ENCODE results near the gene FBXO27.
"Not testable (repeated sequence)": the region's sequence is repeated elsewhere in the genome, so short reads cannot be mapped to it uniquely, and the experiment has no call there.

Gene FBXO27

GRCh38 chr19:39007096-39007495, 25.3 kb downstream of the FBXO27 start:
- Histone ChIP-seq H3K79me2 (no peaks in the 10 kb centered on the region), H3K9ac (no peak overlapping the region), H3K9me3 (ENCODE audit: control insufficient read depth, low read length) (no peaks in the 10 kb centered on the region), H3K27ac (no peak overlapping the region), H3K27me3 (ENCODE audit: control insufficient read depth, insufficient read depth, low read length) (no peaks in the 10 kb centered on the region), H3K4me2 (ENCODE audit: low read length) (no peak overlapping the region), H3K4me3 (ENCODE audit: low read depth, low read length) (no peak overlapping the region), H3K4me1 (no peaks in the 10 kb centered on the region), H3K36me3 (ENCODE audit: control insufficient read depth, insufficient read depth, low read length) (no peaks in the 10 kb centered on the region), H2AFZ (no peak overlapping the region)
- no peak for TF ChIP-seq CTCF (IDR thresholded peaks at IDR 0.05)

- no peaks in the 10 kb centered on the region for H3K36me3 ChIP-seq (ENCODE audit: control insufficient read depth, insufficient read depth, low read length)
- no peaks in the 10 kb centered on the region for H3K79me2 ChIP-seq
- no peaks in the 10 kb centered on the region for H3K27me3 ChIP-seq (ENCODE audit: control insufficient read depth, insufficient read depth, low read length)
- no peaks in the 10 kb centered on the region for H3K4me1 ChIP-seq
- no peak overlapping the region for H2AFZ ChIP-seq
- no peaks in the 10 kb centered on the region for H3K9me3 ChIP-seq (ENCODE audit: control insufficient read depth, low read length)
- no peak overlapping the region for H3K9ac ChIP-seq
- no peak overlapping the region for H3K4me2 ChIP-seq (ENCODE audit: low read length)
- H3K4me3 ChIP-seq (ENCODE audit: low read depth, low read length), result no peak overlapping the region
- H3K27ac ChIP-seq, result no peak overlapping the region
- no peak for TF ChIP-seq CTCF (IDR thresholded peaks at IDR 0.05)
Observed at GRCh38 chr19:39004403-39004802, 27.9 kb downstream of the FBXO27 start.

- Histone ChIP-seq H3K9ac (no peak overlapping the region), H3K27ac (no peak overlapping the region)
- no peak for TF ChIP-seq CTCF (IDR thresholded peaks at IDR 0.05)
Observed at GRCh38 chr19:39003796-39004195, 28.6 kb downstream of the FBXO27 start.

GRCh38 chr19:39003188-39003587, 29.2 kb downstream of the FBXO27 start:
- no peak for TF ChIP-seq CTCF (IDR thresholded peaks at IDR 0.05)
- no peak overlapping the region for H3K9ac ChIP-seq
- no peaks in the 10 kb centered on the region for H3K9me3 ChIP-seq (ENCODE audit: control insufficient read depth, low read length)
- H3K27me3 ChIP-seq (ENCODE audit: control insufficient read depth, insufficient read depth, low read length), result no peaks in the 10 kb centered on the region
- no peak overlapping the region for H3K4me2 ChIP-seq (ENCODE audit: low read length)
- H2AFZ ChIP-seq, result no peak overlapping the region
- no peaks in the 10 kb centered on the region for H3K36me3 ChIP-seq (ENCODE audit: control insufficient read depth, insufficient read depth, low read length)
- no peaks in the 10 kb centered on the region for H3K79me2 ChIP-seq
- H3K27ac ChIP-seq, result no peak overlapping the region
- H3K4me1 ChIP-seq, result no peaks in the 10 kb centered on the region
- H3K4me3 ChIP-seq (ENCODE audit: low read depth, low read length), result no peak overlapping the region

More at GRCh38 chr19:39003796-39004195, 28.6 kb downstream of the FBXO27 start:
- Histone ChIP-seq H3K27me3 (ENCODE audit: control insufficient read depth, insufficient read depth, low read length) (no peaks in the 10 kb centered on the region), H3K4me1 (no peaks in the 10 kb centered on the region), H3K36me3 (ENCODE audit: control insufficient read depth, insufficient read depth, low read length) (no peaks in the 10 kb centered on the region), H3K4me3 (ENCODE audit: low read depth, low read length) (no peak overlapping the region), H3K9me3 (ENCODE audit: control insufficient read depth, low read length) (no peaks in the 10 kb centered on the region), H2AFZ (no peak overlapping the region), H3K4me2 (ENCODE audit: low read length) (no peak overlapping the region), H3K79me2 (no peaks in the 10 kb centered on the region)

- H3K9me3 ChIP-seq (ENCODE audit: control insufficient read depth, low read length), result no peaks in the 10 kb centered on the region
- no peaks in the 10 kb centered on the region for H3K4me1 ChIP-seq
- H3K27ac ChIP-seq, result no peak overlapping the region
- H2AFZ ChIP-seq, result no peak overlapping the region
- TF ChIP-seq CTCF (IDR thresholded peaks at IDR 0.05), result no peak
- no peaks in the 10 kb centered on the region for H3K36me3 ChIP-seq (ENCODE audit: control insufficient read depth, insufficient read depth, low read length)
- H3K4me3 ChIP-seq (ENCODE audit: low read depth, low read length), result no peak overlapping the region
- no peak overlapping the region for H3K4me2 ChIP-seq (ENCODE audit: low read length)
- no peak overlapping the region for H3K9ac ChIP-seq
- H3K27me3 ChIP-seq (ENCODE audit: control insufficient read depth, insufficient read depth, low read length), result no peaks in the 10 kb centered on the region
- no peaks in the 10 kb centered on the region for H3K79me2 ChIP-seq
Observed at GRCh38 chr19:39001041-39001440, 31.3 kb downstream of the FBXO27 start.

GRCh38 chr19:38997576-38997975, 34.8 kb downstream of the FBXO27 start:
- H3K4me3 ChIP-seq (ENCODE audit: low read depth, low read length); H3K9me3 ChIP-seq (ENCODE audit: control insufficient read depth, low read length); H3K4me1 ChIP-seq; H3K36me3 ChIP-seq (ENCODE audit: control insufficient read depth, insufficient read depth, low read length); H2AFZ ChIP-seq; H3K27ac ChIP-seq; H3K79me2 ChIP-seq; H3K9ac ChIP-seq; H3K27me3 ChIP-seq (ENCODE audit: control insufficient read depth, insufficient read depth, low read length); H3K4me2 ChIP-seq (ENCODE audit: low read length): not testable (repeated sequence)

All from parathyroid adenoma (tissue), 2 donors.